Right ventricle myocardium superior (tissue), 1 donor: ENCODE measurements around the gene TSEN34. TPM values are rescaled to one million over a fixed set of nuclear protein-coding genes. Genes with fewer than 3 reads are reported as not detected.
"Not testable (repeated sequence)": the region's sequence is repeated elsewhere in the genome, so short reads cannot be mapped to it uniquely, and the experiment has no call there.

Experiments used
- ATAC-seq: fragments of 200-7000 bp; cut with Tn5 transposase; one replicate; pipeline ENCODE4 v1.9.1; 2020; ENCODE audit warnings: mild to moderate bottlenecking; ENCODE audit not compliant: poor library complexity
- DNase-seq: peaks from one replicate; pipeline ENCODE4 v3.0.0-alpha.2; 2020
- intact Hi-C: fragments of 100-400 bp; cut with DNase I; formaldehyde crosslinking; loops from one replicate; pipeline ENCODE4 v1.11.2; 2022
- total RNA-seq: library from RNA; stranded (reverse); fragmentation: NEBNext Ultra II Directional; extraction: Animal tissue kit (Norgen Biotek cat#: 25700); gene quantifications from one replicate; pipeline ENCODE4 v1.2.1, GENCODE V29; 2021
- donor health status: DM: no; HTN: yes; CAD: no; lungs with severe emphysema.

Gene TSEN34
- total RNA-seq, 1 donor from 2014 or later, result 14.3 TPM

- ATAC-seq (no peak), DNase-seq (no peak)
- intact Hi-C loops, result no loop called here
Measured at GRCh38 chr19:54203151-54203611, 12.1 kb downstream of the TSEN34 start.

- intact Hi-C loops, result no loop called here
- DNase-seq (no peak), ATAC-seq (no peak)
Measured at GRCh38 chr19:54204767-54205468, 13.8 kb downstream of the TSEN34 start.

- intact Hi-C loops, result no loop called here
- DNase-seq (no peak), ATAC-seq (no peak)
Measured at GRCh38 chr19:54206030-54206830, 15.1 kb downstream of the TSEN34 start.

GRCh38 chr19:54206831-54207177, 15.7 kb downstream of the TSEN34 start:
- DNase-seq, result no peak
- ATAC-seq, result no peak
- intact Hi-C loops, result no loop called here

GRCh38 chr19:54207193-54207592, 16.1 kb downstream of the TSEN34 start:
- ATAC-seq, DNase-seq, intact Hi-C loops: not testable (repeated sequence)

- no peak for DNase-seq
- intact Hi-C loops, result no loop called here
- ATAC-seq, result no peak
Measured at GRCh38 chr19:54207676-54207982, 16.5 kb downstream of the TSEN34 start.

- ATAC-seq (peak; percentile 57), DNase-seq (peak; percentile 70)
- intact Hi-C loops, result no loop called here
Measured at GRCh38 chr19:54207983-54208783, 17.1 kb downstream of the TSEN34 start.

- intact Hi-C loops, result no loop called here
- no peak for ATAC-seq
- DNase-seq, result no peak
Measured at GRCh38 chr19:54208784-54209057, 17.6 kb downstream of the TSEN34 start.

- ATAC-seq (peak; percentile 2), DNase-seq (no peak)
- intact Hi-C loops, result no loop called here
Measured at GRCh38 chr19:54209058-54209810, 18.1 kb downstream of the TSEN34 start.

GRCh38 chr19:54209811-54210494, 18.8 kb downstream of the TSEN34 start:
- ATAC-seq (peak; percentile 65), DNase-seq (peak; percentile 89)
- intact Hi-C loops, result no loop called here

- intact Hi-C loops, result no loop called here
- DNase-seq (no peak), ATAC-seq (no peak)
Measured at GRCh38 chr19:54211235-54211634, 20.1 kb downstream of the TSEN34 start.

GRCh38 chr19:54214217-54214616, 23.1 kb downstream of the TSEN34 start:
- ATAC-seq, DNase-seq, intact Hi-C loops: not testable (repeated sequence)

GRCh38 chr19:54214734-54215133, 23.6 kb downstream of the TSEN34 start:
- intact Hi-C loops, DNase-seq, ATAC-seq: not testable (repeated sequence)

GRCh38 chr19:54216869-54217268, 25.8 kb downstream of the TSEN34 start:
- ATAC-seq, result no peak
- DNase-seq, result no peak
- intact Hi-C loops, result no loop called here

- DNase-seq, ATAC-seq, intact Hi-C loops: not testable (repeated sequence)
Measured at GRCh38 chr19:54217517-54218247, 26.6 kb downstream of the TSEN34 start.

GRCh38 chr19:54218259-54218658, 27.2 kb downstream of the TSEN34 start:
- ATAC-seq, result no peak
- intact Hi-C loops, result no loop called here
- DNase-seq, result no peak

- ATAC-seq, result no peak
- intact Hi-C loops, result no loop called here
- DNase-seq, result no peak
Measured at GRCh38 chr19:54218960-54219661, 28.0 kb downstream of the TSEN34 start.
